Uterus (tissue), 4 donors: Measurements from ENCODE around the gene UNC5CL. TPM values are rescaled to one million over a fixed set of nuclear protein-coding genes. Genes with fewer than 3 reads are reported as not detected.
"Not testable (repeated sequence)": the region's sequence is repeated elsewhere in the genome, so short reads cannot be mapped to it uniquely, and the experiment has no call there.

Source experiments
- DNase-seq, 2 donors: peaks; one replicate each; pipeline ENCODE4 v3.0.0-alpha.2; 2019 to 2020
- H3K27ac ChIP-seq, 2 donors: fragments of 200-600 bp; sonication (generic); 1 replicate in 1 of 2; 2 replicates in 1 of 2; pipeline ENCODE4 v1.5.1; 2016 to 2018
- H3K27me3 ChIP-seq, 2 donors: fragments of 200-600 bp; sonication (generic); one replicate each; pipeline ENCODE4 v1.5.1; 2018 to 2019; ENCODE audit warnings: control low read depth in 1 of 2
- H3K36me3 ChIP-seq, 2 donors: fragments of 200-600 bp; sonication (generic); one replicate each; pipeline ENCODE4 v1.5.1; 2019; ENCODE audit warnings: control low read depth in 1 of 2
- H3K4me1 ChIP-seq, 2 donors: fragments of 200-600 bp; sonication (generic); one replicate each; pipeline ENCODE4 v1.5.1; 2018 to 2019; ENCODE audit warnings: control low read depth in 1 of 2
- H3K4me3 ChIP-seq, 2 donors: fragments of 200-600 bp; sonication (generic); 1 replicate in 1 of 2; 2 replicates in 1 of 2; pipeline ENCODE4 v1.5.1; 2018 to 2019; ENCODE audit warnings: mild to moderate bottlenecking in 1 of 2
- H3K9me3 ChIP-seq, 2 donors: fragments of 200-600 bp; sonication (generic); one replicate each; pipeline ENCODE4 v1.5.1; 2019; ENCODE audit warnings: control low read depth in 1 of 2
- CTCF ChIP-seq, 4 experiments: fragments of 200-600 bp in 2 of 4; fragments of 450-650 bp in 2 of 4; sonication (generic) in 2 of 4; IDR thresholded peaks; one replicate each; pipeline ENCODE4 v1.5.1; 2016 to 2019; ENCODE audit warnings: antibody characterized with exemption in 4 of 4, mild to moderate bottlenecking in 2 of 4, moderate library complexity in 1 of 4
- POLR2A ChIP-seq, 2 donors: fragments of 450-650 bp; IDR thresholded peaks; one replicate each; pipeline ENCODE4 v1.6.1; 2016; ENCODE audit warnings: antibody characterized with exemption in 2 of 2, mild to moderate bottlenecking in 1 of 2, moderate library complexity in 1 of 2
- intact Hi-C: fragments of 100-400 bp; cut with DNase I; formaldehyde crosslinking; loops from one replicate; pipeline ENCODE4 v1.15.1; 2023; ENCODE audit warnings: low total_unique reads
- total RNA-seq, 4 donors: library from RNA; depleted of rRNA in 3 of 4; stranded (reverse); fragments of >200 nt in 3 of 4; gene quantifications; one replicate each; pipeline versions ENCODE4 v1.1.0 to v1.2.4, GENCODE V29; 2014 to 2023
- donor health status: DM: yes; HTN: yes; CAD: no.

UNC5CL gene
- total RNA-seq, 4 donors from 2014 or later = 0.26 to 1.4 (median 1.2) TPM; not detected in 1

GRCh38 chr6:41014780-41015179 is 24.2 kb downstream of the UNC5CL start:
- TF ChIP-seq POLR2A (IDR thresholded peaks at IDR 0.05) (no peak), CTCF (IDR thresholded peaks at IDR 0.05) (no peak)
- H3K27me3 ChIP-seq = no peaks in the 10 kb centered on the region
- no peak for DNase-seq
- no peaks in the 10 kb centered on the region for H3K36me3 ChIP-seq
- no peak overlapping the region for H3K4me3 ChIP-seq
- intact Hi-C loops = no loop called here
- H3K27ac ChIP-seq = no peak overlapping the region
- H3K9me3 ChIP-seq = no peaks in the 10 kb centered on the region
- H3K4me1 ChIP-seq = no peaks in the 10 kb centered on the region

- Histone ChIP-seq H3K4me3 (no peak overlapping the region), H3K27ac (no peak overlapping the region), H3K4me1 (no peaks in the 10 kb centered on the region), H3K9me3 (no peaks in the 10 kb centered on the region), H3K36me3 (no peaks in the 10 kb centered on the region), H3K27me3 (no peaks in the 10 kb centered on the region)
- TF ChIP-seq CTCF (IDR thresholded peaks at IDR 0.05) (no peak), POLR2A (IDR thresholded peaks at IDR 0.05) (no peak)
- no peak for DNase-seq
- intact Hi-C loops = no loop called here
Measured at GRCh38 chr6:41013466-41014153, 25.4 kb downstream of the UNC5CL start.

GRCh38 chr6:41011673-41012072 is 27.3 kb downstream of the UNC5CL start:
- Histone ChIP-seq H3K36me3 (no peaks in the 10 kb centered on the region), H3K27ac (no peak overlapping the region), H3K4me3 (no peak overlapping the region), H3K27me3 (no peaks in the 10 kb centered on the region), H3K9me3 (no peaks in the 10 kb centered on the region), H3K4me1 (no peaks in the 10 kb centered on the region)
- DNase-seq = no peak
- intact Hi-C loops = no loop called here
- TF ChIP-seq POLR2A (IDR thresholded peaks at IDR 0.05) = no peak
- no peak for TF ChIP-seq CTCF (IDR thresholded peaks at IDR 0.05)

GRCh38 chr6:41009669-41010068 is 29.4 kb downstream of the UNC5CL start:
- DNase-seq = no peak
- intact Hi-C loops = no loop called here
- H3K27me3 ChIP-seq = no peaks in the 10 kb centered on the region
- no peak overlapping the region for H3K27ac ChIP-seq
- no peaks in the 10 kb centered on the region for H3K36me3 ChIP-seq
- TF ChIP-seq CTCF (IDR thresholded peaks at IDR 0.05) (no peak), POLR2A (IDR thresholded peaks at IDR 0.05) (no peak)
- H3K4me3 ChIP-seq = no peak overlapping the region
- no peaks in the 10 kb centered on the region for H3K9me3 ChIP-seq
- H3K4me1 ChIP-seq = no peaks in the 10 kb centered on the region

- Histone ChIP-seq H3K36me3 (no peaks in the 10 kb centered on the region), H3K27ac (no peak overlapping the region), H3K27me3 (no peaks in the 10 kb centered on the region), H3K4me3 (no peak overlapping the region), H3K4me1 (no peaks in the 10 kb centered on the region), H3K9me3 (no peaks in the 10 kb centered on the region)
- intact Hi-C loops = no loop called here
- no peak for DNase-seq
- no peak for TF ChIP-seq CTCF (IDR thresholded peaks at IDR 0.05)
- no peak for TF ChIP-seq POLR2A (IDR thresholded peaks at IDR 0.05)
Measured at GRCh38 chr6:41008011-41008410, 31.0 kb downstream of the UNC5CL start.

GRCh38 chr6:41006980-41007379 is 32.0 kb downstream of the UNC5CL start:
- H3K27ac ChIP-seq, H3K9me3 ChIP-seq, H3K27me3 ChIP-seq, H3K4me3 ChIP-seq, H3K36me3 ChIP-seq, DNase-seq, H3K4me1 ChIP-seq, intact Hi-C loops: not testable (repeated sequence)
